Activated naive CD8-positive, alpha-beta T cell treated with anti-CD3 and anti-CD28 coated beads, Interleukin-2, amount 50 U/mL, for 16 hours (primary cell): ENCODE results near the gene RAB44.

ENCODE experiments used
- DNase-seq: peaks from one replicate; pipeline ENCODE4 v3.0.0-alpha.2; 2020; ENCODE audit warnings: low read depth, low spot score

Gene RAB44

DNA sequence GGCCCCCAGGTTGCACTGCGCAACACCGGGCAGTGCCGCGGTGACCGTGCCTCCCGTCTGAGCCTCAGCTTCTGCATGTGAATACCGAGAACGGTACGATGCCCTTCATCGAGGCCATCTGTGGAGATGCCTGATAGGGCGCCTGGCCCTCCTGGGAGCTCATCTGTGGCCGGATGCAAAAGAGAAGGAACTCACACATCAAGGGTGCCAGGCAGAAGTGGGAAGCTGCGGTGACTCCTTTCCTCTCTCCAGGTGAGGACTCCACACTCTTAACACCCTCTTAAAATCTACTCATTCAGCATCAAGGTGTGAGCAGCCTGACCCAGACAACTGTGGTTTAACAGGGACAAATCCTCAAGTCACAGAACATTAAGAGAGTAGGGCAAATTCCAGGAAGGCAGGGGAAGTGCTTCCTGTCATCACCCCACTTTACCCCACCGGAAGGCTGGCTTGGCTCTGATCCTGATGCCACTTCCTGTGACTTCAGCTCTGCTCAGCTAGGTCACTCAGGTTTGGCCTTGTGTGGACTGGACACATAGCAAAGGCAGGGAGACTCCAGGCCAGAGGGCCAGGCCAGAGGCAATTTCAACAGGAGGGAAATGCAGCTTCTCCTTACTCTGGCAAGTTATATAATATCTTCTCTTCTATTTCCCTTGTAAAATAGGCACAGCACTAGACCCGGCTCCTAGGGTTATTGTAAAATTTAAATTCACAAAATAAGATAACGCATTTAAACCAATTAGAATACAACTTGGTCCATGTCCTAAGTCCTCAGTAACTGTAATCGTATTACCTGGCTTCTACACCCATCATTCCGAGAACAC lies 72.3 kb downstream of the RAB44 start:
- no peak for DNase-seq

DNA sequence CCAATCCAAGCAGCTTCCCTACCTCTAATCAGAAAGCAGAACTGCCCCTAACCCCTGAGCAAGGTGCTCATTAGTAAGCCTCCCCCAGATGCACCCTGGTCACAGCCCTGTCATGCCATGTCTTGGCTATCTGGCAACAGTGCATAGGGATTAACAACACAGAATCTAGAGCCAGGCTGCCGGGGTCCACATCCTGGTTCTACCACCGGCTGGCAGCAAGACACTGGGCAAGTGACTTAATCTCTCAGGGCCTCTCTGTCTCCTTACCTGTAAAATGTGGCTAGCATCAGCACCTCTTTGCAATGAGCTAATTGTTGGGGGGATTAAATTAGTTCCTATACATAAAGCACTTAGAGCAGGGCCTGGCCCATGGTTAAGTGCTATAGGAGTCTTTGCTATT lies 73.5 kb downstream of the RAB44 start:
- no peak for DNase-seq

DNA sequence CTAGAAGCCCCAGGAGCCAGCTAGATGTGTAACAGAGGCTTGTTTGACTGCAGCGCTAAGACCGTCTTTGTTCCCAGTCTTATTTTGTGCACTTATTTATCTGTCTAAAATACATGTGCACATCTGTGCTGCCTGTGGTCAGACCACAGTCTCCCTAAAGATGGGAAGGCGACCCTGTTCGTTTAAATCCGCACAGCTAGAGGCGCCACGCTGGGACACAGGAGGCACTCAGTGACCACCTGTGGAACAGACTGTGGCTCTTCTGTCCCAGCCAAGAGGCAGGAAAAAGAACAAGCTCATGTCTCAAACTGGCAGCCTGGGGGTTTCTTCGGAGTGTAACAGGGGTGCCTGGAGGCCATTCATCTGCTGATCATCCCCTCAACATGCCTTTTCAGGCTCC lies 74.8 kb downstream of the RAB44 start:
- DNase-seq, result no peak

DNA sequence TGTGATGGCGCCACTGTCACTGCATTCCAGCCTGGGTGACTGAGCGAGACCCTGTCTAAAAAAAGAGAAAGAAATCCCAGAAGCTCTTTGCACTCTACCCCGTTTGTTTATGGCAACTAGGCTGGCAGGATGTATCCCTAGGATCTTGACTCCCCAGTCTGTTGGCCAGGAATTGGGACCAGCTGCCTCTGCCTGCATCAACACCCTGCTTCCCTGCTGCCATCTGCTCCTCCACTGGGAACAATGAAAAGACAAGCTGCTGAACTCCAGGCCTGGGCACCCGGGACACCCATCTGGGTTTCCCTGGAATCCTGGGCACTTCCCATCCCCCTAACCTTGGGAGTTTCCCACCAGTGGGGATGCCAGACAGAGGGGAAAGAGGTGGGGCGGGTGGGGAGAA lies 76.7 kb downstream of the RAB44 start:
- DNase-seq, result no peak

DNA sequence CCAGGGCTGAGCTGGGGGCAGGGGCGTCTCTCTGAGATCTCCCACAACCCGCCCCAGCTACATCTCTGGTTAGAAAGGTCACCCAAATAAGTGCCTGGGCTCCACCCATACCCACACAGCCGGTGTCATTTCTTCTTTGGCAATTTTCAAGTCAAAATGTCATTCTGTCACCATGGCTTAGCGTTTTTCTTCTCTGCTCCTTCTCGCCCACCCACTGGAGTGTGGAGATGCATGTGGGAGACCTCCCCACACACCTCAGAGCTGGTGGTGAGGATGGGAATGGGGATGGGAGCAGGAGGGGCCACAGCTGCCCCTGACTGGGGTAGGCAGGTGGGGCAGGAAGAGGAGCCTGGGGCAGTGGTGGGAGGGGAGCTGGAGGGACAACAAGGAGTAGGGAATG lies 78.5 kb downstream of the RAB44 start:
- DNase-seq, result no peak

DNA sequence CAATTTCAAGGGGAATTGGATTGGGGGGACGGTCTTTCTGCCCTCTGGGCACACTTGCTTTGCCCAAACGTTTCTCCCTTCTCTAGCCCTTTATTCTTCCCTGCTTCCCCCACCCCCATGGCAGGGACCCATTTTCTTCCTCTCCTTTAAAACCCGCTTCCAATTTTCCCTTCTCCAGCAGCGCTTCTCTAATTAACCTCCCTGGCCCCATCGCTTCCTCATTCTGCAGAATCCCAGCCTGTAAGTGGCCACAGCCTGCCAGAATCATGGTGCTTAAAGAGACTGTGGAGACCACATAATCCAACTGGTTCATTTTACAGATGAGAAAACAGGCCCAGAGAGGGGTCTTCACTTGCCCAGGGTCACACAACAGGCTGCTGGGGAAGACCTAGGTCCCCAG lies 80.2 kb downstream of the RAB44 start:
- no peak for DNase-seq

DNA sequence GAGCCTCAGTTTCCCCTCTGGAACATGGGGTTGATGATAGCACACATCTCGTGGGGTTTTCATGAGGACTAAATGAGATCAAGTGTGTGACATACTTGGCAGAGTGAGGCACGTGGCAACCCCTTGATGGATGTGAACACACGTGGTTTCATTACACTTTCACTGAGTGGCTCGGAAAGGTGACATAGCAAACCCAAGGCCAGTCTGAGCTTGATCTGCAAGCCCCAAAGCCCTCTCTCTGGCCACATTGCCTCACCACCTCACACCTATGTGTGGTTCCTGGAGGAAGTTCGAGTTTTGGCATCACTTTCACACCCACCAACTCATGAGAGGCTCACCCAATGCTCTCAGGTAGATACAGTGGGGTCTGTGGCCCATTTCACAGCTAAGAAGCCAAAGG lies 81.6 kb downstream of the RAB44 start:
- no peak for DNase-seq

DNA sequence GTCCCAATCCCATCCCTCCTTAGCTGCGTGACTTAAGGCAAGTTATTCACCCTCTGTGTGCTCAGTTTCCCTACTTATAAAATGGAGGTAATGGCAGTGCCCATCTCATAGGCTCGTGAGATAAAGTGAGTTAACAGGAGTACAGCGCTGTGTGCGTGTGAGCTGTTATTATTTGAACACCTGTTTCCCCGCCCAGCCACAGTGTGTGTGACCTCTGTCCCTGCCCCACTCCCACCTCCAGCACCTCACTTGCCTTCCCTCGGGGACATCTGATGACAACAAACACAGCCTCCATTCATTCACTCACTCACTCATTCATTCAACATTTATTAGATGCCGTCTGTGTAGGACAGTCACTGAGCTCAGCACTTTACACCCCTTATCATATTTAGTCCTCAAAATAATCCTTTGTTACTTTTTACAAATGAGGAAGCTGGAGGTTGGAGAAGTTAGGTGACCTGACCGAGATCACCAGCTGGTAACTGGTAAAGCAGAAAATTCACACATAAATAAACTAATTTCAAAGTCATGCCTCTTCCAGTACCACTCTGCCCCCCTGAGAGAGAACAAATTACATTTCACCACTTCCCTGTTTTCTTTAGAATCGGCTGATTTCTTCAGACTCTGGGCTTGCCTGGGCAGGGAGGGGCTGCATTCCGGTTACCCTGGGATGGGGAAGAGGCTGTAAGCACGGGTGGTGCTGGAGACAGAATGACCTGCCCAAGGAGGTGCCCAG lies 83.0 kb downstream of the RAB44 start:
- no peak for DNase-seq

DNA sequence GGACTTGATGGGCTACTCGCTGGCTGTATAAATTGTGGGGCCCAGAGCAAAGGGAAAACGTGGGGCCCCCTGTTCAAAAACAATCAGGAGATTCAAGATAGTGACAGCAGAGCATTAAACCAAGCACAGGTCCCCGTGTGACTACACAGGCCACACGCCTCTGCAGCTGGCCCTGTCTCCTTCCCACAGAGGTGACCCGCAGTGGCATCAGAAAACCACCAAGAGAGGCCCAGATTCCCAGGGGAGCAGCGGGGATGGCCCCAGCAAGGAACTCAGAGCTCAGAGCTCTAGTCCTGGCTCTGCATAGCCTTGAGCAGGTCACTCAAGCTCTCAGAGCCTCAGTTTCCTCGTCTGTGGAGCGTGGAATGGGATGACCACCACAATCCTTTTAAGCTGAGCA lies 84.0 kb downstream of the RAB44 start:
- DNase-seq, result no peak
